Endothelial cell of umbilical vein (primary cell): ENCODE measurements around the gene SP2.

Experiments
- FOS ChIP-seq: IDR thresholded peaks from 2 replicates; pipeline ENCODE4 v1.6.1; 2011; ENCODE audit warnings: mild to moderate bottlenecking, low read length, moderate library complexity, borderline replicate concordance; ENCODE audit not compliant: insufficient read depth
- TF ChIP-seq, protein P1 (sequence below), 2 donors: IDR thresholded peaks; 1 replicate in 1 of 2; 2 replicates in 1 of 2; pipeline ENCODE4 v1.5.1; 2011; ENCODE audit warnings: low read length in 2 of 2, mild to moderate bottlenecking in 2 of 2, moderate library complexity in 2 of 2, control low read depth in 1 of 2, inconsistent platforms in 1 of 2, low read depth in 1 of 2; ENCODE audit not compliant: insufficient read depth in 1 of 2; ENCODE audit errors: extremely low read depth in 1 of 2

DNA sequence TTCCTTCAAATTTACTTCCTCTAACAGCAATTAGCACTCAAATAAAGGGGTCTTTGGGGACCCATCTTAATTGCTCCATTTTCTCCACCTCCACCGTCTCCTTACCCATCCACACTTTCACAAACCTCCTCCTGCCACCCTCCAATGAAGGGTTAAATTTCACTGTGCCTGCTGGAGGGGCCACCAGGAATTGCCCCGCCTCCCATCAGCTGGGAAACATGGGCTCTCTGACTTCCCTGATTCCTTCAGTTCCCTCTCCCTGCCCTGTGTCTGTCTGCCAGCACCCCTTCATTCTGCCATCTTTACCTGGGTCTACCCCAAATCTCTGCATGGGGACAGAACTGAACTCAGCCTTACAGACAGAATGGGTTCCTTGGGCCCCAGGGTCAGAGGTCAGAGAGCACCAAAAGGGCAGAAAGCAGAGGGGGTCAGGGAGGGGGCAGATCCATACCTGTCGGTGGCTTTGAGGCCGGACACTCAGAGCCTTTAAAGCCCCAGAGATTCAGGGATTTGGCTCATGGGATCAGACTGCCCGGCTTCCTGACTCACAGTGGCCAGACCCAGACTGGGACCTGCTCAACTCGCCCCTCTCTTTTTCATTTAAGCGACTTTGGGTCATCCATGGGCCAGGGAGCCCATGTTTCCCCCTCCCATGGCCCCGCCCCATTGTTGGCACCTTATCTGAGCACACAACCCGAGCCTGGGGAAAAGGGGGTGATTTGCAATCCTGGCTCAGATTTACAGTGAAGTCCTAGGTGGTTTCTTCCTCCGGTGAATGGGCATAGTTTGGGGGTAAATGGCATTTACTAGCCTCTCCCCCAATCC, 17.6 kb upstream of the SP2 start:
- TF ChIP-seq, protein P1, sequence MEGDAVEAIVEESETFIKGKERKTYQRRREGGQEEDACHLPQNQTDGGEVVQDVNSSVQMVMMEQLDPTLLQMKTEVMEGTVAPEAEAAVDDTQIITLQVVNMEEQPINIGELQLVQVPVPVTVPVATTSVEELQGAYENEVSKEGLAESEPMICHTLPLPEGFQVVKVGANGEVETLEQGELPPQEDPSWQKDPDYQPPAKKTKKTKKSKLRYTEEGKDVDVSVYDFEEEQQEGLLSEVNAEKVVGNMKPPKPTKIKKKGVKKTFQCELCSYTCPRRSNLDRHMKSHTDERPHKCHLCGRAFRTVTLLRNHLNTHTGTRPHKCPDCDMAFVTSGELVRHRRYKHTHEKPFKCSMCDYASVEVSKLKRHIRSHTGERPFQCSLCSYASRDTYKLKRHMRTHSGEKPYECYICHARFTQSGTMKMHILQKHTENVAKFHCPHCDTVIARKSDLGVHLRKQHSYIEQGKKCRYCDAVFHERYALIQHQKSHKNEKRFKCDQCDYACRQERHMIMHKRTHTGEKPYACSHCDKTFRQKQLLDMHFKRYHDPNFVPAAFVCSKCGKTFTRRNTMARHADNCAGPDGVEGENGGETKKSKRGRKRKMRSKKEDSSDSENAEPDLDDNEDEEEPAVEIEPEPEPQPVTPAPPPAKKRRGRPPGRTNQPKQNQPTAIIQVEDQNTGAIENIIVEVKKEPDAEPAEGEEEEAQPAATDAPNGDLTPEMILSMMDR (IDR thresholded peaks at IDR 0.05; ENCODE audit: extremely low read depth in 1 of 2, insufficient read depth in 1 of 2, low read depth in 1 of 2, low read length in 2 of 2): no peak
- no peak for TF ChIP-seq FOS
